22Rv1 (cell line): ENCODE results near the gene MLXIP.

Experiments used
- ZFX ChIP-seq: fragments of 450-650 bp; IDR thresholded peaks from 2 replicates; pipeline ENCODE4 v1.6.1; 2017; ENCODE audit warnings: antibody characterized with exemption, borderline replicate concordance
- TF ChIP-seq, protein P1 (sequence below): fragments of 450-650 bp; IDR thresholded peaks from 2 replicates; pipeline ENCODE4 v1.5.1; 2017; ENCODE audit warnings: mild to moderate bottlenecking

DNA sequence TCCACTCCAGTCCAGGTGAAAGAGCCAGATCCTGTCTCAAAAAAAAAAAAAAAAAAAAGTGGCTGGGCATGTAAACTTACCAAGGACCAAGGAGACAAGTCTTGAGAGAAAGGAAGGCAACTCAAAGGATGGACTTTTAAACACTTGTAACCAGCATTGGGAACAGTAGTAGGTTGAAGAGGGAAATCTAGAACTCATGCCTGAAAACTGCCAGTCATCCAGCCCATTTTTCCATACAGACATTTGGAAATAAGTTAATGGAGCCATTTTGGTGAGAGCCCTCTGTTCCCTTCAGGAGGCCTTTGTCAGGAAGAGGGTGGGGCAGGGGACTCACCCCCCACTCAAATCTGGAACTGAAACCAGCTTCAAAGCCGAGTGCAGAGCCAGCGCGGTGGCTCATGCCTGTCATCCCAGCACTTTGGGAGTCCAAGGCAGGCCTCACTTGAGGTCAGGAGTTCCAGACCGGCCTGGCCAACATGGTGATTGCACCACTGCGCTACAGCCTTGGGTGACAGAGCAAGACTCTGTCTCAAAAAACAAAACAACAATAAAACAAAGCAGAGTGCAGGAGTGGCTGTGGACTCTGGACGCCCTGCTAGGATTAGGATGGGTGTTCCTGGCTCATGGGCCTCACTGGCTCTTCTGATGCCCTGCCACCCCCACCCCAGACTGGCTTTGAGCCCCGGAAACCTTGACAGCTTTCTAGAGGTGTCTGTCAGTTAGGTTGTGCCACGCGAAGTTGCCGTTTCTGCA lies 1.6 kb upstream of the MLXIP start:
- TF ChIP-seq, protein P1, sequence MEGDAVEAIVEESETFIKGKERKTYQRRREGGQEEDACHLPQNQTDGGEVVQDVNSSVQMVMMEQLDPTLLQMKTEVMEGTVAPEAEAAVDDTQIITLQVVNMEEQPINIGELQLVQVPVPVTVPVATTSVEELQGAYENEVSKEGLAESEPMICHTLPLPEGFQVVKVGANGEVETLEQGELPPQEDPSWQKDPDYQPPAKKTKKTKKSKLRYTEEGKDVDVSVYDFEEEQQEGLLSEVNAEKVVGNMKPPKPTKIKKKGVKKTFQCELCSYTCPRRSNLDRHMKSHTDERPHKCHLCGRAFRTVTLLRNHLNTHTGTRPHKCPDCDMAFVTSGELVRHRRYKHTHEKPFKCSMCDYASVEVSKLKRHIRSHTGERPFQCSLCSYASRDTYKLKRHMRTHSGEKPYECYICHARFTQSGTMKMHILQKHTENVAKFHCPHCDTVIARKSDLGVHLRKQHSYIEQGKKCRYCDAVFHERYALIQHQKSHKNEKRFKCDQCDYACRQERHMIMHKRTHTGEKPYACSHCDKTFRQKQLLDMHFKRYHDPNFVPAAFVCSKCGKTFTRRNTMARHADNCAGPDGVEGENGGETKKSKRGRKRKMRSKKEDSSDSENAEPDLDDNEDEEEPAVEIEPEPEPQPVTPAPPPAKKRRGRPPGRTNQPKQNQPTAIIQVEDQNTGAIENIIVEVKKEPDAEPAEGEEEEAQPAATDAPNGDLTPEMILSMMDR: no peak
- no peak for TF ChIP-seq ZFX
